H4 (cell line): Measurements from ENCODE around the gene GRB14. TPM values are rescaled to one million over a fixed set of nuclear protein-coding genes. Genes with fewer than 3 reads are reported as not detected.

Experiments
- DNase-seq: peaks from one replicate; pipeline ENCODE4 v3.0.0-alpha.2; 2015; ENCODE audit warnings: low spot score
- total RNA-seq: library from RNA; depleted of rRNA; stranded (reverse); fragments of >200 nt; shearing (Covaris generic); gene quantifications from 2 replicates; pipeline ENCODE4 v1.2.3, GENCODE V29; 2014

GRB14 gene
- total RNA-seq, 1 experiment from 2014 or later = 0.48 TPM

DNA sequence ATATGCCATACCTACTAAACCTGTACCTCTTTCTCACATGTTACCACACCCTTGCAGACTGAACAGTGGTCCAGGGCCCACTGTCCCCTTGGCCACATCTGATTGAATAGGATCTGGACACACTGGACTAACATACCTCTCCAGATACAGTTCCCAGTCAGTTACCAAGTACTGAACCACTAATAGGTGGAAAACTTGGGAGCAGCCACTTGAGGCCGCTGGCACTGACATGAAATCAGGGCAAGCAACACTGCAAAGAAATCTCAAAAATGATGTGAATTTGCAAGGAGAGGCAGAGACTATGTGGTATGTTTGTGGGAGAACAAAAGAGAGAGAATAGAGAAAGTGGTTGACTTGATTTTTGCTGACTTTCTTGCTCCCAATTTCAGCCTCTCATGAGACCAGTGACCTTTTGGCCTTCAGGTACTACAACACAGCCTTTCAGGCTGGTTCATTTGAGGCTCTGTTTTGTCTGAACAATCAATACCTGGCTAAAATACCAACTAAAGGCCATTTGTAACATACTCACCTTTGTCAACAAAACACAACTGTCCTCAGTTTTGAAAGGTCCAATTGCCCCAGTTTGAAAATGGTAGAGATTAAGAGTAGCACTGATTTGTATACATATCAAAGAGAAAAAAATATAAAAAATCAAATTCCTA lies 7.8 kb downstream of the GRB14 start:
- no peak for DNase-seq

DNA sequence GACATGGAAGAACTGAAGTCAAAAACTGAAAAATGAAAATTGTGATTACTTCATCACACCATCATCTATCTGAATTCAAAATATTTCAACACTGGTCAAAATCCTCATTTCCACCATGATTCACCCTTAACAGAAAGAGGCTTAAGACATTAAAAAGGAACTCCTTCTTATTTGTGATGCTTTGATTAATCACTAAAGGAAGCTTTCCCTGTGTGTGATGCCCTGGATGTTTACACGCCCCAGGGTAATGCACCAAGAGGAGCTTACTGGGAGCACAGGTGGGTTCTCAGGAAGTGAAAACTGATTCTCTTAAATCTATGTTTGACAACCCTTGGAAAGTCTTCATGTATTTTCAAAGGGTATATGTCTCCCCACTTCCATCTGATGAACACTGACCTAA lies 11.5 kb downstream of the GRB14 start:
- no peak for DNase-seq

DNA sequence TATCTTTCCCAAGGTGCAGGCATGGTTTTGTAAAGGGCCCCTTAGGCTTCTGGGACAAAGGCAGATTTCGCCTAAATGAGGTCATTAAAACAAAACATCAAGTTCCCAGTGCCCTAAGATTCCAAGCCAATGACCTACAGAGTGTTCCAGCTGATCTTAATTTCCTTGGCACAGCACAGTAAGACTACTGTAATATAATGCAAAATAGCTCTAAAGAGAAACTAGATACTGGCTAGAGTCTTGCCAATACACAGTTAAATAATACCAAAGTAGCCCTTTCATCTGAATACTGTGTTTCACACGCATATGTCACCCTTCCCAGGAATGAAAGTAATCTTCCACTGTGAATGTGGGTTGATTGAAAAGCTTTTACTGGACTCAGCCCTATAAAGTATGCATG lies 14.7 kb downstream of the GRB14 start:
- DNase-seq = no peak

DNA sequence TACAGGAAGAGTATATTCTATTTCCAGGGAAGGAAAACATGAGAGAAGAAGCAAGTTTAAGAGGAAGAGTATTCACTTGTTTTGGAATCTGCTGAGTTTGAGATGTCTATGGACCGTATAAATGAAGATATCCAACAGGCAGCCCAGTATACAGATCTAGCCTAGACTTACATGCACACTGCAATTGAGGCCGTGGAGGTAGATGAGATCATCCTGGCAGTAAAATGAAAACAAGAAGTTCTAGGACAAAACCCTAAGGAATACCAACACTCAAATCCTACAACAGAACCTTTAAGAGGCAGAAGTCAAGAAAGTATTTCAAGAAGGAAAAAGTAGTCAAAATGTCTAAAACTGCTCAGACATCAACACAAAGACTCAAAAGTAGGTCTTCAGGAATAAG lies 16.0 kb downstream of the GRB14 start:
- no peak for DNase-seq

DNA sequence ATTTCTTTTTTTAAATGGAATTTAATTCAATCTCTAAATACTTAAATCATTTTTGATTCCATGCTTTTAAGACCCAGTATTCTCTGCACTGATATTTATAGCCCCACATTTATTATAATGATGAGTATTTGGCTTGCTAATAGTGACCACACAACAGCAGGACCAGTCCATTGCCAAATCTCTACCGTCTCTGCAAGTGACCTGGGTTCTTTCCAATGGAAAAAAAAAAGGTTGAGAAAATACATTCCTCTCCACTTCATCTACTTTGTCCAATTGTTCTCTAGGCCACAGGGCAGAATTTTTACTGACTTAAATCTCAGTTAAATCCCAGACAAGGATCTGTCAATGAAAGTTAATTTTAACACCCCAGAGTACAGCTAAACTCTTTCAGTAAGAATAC lies 20.5 kb downstream of the GRB14 start:
- no peak for DNase-seq

DNA sequence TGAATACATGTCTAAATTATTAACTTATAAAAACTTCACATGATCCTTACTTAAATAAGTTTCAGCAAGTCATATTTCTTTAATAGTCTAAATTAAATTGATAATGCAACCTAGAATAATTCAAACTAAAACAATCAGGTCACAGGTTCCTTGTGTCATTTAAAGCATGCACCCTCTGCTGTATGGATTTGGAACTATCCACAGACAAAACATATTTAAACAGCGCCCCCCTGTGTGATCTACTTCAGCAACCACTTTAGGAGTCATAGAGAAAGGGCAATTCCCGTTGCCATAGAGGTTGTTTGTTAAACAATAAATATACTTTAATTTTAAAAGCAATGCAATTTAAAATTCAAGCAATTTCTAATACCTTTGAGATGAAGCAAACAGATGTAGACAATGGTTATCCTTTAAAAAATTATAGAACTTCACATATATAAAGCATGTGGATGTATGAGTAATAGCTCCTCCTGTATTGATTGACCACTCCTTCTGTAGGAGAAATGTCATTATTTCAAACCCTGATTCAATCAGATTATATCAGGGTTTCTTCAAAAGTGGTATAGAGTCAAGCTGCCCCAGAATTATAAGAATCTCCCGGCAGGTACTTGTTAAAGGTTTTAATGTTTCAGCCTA lies 21.2 kb downstream of the GRB14 start:
- peak; percentile 68 for DNase-seq

DNA sequence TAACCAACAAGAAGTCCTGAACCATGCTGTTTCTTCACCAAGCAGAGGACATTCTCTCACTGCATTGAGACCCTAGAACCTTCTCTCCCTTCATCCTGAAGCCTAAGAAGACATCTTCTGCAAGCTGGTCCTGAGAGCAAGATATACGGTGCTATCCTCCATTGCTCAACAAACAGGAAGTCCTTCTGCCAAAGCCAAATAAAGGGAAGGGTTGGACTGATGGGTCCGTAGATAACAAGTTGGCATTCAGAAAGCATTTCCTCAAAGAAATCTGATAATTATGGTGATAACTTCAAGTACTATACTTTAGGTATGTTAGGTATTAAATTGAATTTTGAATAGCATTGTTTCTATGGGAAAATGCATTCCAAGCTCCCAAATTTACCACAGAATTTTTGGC lies 23.3 kb downstream of the GRB14 start:
- no peak for DNase-seq

DNA sequence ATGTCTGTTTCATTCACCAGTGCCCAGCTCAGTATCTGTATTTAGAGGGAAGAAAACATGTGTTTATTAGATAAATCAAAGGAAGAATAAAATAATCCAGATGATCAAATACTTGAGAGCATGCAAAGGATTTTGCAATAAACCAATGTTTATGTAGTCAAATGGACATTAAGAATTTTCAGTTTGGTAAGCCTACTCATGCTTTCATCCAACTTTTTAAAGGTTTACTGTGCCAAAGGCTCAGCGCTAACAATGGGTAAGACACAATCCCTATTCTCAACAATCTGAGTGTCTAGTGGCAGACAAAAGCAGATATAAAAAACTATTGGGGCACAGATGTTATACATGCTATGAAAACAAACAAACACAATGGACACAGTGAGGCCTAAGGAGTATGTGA lies 26.3 kb downstream of the GRB14 start:
- DNase-seq = no peak

DNA sequence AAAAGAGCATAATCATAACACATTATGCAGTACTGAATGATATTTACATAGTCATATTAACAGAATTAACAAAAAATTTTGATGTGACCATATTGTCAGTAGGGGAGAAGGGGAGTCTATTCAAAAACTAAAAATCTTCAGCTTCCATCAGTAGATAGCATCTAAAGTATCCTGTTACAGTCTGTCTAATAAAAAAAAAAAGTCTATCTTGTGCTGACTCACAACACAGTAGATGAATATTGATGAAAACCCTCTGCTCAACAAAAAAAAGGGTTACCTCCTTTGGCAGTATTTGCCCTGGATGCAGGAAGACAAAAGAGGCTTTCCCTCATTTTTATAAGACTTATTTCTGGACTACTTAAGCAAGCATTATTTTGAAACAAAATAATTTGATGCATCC lies 27.3 kb downstream of the GRB14 start:
- no peak for DNase-seq

DNA sequence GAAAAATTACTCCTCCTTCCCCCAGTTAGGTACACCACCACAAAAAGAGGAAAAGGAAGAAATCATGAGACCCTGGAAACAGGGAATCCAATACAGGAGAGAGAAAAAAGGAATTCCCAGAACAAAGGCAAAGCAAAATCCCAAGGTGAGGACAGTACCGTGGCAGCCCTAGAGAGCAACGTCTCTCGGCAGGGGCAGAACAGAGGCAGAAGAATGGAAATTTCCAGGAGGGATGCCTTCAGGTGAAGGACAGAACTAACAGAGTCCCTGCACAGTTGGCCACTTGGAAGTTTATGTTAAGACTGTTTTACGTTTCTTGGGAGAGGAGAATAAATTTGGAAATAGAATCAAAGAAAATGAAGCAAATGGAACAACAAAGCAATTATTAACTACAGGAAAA lies 27.7 kb downstream of the GRB14 start:
- DNase-seq = no peak

DNA sequence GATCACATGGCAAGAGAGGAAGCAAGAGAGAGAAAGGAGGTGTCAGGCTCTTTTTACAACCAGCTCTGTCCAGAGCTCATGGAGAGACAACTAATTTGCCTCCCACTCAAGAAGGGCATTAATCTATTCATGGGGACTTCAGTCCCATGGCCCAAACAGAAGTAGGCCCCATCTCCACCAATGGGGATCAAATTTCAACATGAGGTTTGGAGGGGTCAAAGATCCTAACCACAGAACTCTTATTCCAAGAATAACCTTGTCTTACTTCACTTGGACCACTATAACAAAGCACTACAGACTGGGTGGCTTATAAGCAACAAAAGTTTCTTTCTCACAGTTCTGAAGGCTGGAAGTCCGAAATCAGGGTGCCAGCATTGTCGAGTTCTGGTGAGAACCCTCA lies 31.8 kb downstream of the GRB14 start:
- no peak for DNase-seq

DNA sequence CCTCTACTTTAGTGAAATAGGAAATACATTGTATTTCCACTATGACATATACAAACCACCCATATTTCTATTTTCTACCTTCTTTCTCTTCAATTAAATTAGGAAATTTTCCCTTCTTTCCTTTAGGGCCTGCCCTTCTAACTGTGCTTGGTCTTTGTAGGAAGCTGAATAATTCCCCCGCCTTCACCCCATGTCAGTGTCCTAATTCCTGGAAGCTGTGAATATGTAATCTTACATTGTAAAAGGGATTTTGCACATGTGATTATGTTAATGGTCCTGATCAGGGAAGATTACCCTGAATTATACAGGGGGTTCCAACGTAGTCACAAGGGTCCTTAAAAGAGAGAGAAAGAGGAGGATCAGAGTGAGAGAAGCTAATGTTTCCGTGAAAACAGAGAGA lies 40.2 kb downstream of the GRB14 start:
- DNase-seq = no peak

DNA sequence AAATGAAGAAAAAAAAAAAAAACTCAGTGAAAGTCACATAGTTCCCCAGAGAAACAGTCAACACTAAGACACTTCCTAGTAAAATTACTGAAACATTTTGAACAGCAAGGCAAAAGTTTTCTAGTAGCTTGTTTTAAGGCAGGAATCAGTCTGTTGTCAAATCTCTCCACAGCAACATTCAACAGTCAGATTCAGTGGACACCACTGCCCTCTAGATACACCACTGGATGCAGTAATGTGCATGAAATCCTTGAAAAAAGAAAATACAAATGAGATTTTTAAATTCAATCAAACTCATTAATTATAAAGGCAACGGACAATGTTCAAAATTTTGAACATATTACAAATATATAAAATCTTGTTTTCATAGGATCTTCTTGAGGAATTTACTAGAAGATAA lies 46.4 kb downstream of the GRB14 start:
- DNase-seq = no peak

DNA sequence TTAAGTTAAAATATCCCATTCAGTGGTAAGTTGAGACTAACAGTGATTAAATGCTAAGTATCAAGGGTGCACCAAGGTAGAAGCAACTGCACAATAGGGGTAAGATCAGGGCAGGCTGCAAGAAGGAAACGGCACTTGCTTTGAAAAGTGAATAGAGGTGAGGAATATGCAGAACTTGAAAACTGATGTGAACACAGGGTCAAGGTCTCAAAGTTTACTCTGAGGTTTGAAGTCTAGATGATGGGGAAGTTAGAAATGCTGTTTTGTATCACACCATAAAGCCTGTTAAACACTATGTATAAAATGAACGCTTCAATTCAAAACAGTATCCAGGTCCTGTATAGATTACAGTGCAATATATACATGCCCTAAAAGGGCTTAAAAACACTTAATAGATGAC lies 50.8 kb downstream of the GRB14 start:
- no peak for DNase-seq

DNA sequence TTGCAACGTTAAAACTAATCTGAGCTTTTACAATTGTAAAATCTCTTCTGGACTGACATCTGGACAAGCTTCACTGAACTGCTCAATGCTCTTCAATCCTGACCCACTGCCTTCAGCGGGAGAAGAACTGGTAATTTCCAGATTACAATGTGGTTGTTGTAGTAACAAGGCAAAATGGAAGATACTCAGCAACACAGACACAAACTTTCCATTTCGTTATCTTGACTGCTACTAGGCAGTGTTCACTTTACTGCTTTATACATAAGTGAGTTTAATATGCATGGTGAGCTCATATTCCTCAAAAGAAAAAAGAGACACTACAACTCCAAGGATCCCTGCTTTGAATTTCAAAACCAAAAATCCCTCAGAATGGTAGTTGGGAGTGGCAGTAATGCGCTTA lies 51.9 kb downstream of the GRB14 start:
- no peak for DNase-seq

DNA sequence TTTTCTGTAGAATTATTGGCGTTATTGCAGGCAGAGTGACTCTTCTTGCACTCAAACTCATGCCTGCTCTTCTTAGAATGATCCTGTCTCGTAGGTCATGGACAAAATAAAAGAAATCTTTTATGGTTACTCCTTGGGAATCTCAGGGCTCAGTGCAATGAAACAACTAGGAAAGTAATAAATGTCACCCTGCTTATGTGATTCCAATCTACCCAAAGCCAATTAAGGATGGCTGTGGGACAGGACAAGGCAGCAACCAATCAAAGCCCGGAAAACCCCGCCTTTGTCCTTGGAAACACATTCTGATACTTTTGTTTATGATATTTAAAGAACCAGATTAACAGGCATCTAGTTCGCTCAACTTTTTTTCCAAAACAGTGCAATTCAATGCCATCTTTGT lies 53.0 kb downstream of the GRB14 start:
- DNase-seq = no peak

DNA sequence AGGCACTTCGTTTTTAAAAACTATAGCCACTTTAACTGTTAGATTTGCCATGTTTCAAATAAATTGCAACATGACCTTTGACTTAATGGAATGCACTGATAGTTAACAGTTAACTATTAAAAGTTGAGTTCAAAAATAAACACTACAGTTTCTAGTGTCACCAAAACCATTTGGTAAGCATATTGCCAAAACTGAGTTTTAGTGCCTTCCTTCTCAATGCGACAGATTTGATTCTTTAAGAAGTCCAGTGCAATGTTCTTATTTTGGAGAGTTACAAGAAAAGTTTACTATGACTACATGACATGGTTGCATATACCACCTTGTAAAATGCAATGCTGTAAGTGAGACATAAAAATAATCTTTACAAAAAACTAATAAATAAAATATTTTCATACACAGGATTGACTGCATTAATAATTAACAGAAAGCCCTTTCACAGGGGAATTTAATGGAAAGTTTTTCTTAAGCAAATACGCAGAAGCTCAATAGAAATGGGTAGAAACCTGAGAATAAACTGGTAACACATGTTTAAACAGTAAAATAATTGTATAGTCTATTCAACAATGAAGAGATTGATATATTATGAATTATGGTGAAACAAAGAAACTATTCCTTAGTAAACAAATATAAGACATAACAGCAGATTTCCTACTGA lies 53.8 kb downstream of the GRB14 start:
- no peak for DNase-seq

DNA sequence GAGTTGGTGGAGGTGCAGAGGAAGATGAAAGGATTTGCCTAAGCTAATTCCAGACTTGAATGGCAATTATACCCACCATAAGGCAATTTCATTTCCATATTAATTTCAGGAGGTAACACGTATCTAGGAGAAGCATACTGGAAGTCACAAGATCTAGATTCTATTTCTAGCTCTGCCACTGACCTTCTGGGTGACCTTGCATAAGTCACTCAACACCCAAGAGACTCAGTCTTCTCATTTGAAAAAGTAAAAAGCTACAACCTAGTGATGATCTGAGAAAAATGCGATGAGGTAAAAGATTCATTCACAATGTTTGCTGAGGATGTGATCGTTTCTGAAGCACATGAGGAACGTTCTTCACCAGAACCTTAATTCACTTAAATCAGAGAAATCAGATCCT lies 55.9 kb downstream of the GRB14 start:
- no peak for DNase-seq

DNA sequence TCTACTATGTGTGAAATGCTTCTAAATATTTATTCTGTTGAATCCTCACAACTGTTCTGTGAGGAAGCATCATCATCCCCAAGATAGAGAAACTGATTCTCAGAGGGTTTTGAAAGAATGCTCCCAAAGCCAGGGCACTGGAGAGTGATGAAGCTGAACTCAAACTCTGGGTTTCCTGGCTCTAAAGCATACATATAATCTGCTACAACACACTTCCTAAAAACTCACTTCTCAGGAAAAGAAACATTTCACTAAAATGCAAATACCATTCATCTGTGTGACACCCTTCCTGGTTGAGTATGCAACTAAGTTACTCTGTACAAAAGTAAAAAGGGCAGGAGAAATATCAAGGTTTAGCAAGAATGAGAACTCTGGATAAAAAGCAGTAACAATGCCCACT lies 58.6 kb downstream of the GRB14 start:
- DNase-seq = no peak

DNA sequence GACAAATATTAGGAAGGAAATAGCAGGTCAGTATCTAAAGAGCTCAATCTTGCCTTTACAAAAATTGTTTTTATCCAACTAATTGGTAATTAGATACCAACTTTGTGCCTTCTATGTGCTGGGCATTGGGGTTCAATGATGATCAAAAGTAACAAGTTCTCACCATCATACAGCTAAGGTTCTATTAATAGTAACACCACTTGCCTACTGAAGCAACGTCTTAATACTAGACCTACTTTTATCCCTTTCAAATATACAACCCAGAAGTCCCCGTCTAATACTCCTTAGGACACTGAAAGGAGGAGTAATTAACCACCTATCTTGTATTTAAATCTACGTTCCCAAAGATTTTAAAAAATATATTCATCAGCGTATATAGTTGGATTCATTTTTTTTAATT lies 59.3 kb downstream of the GRB14 start:
- DNase-seq = no peak

DNA sequence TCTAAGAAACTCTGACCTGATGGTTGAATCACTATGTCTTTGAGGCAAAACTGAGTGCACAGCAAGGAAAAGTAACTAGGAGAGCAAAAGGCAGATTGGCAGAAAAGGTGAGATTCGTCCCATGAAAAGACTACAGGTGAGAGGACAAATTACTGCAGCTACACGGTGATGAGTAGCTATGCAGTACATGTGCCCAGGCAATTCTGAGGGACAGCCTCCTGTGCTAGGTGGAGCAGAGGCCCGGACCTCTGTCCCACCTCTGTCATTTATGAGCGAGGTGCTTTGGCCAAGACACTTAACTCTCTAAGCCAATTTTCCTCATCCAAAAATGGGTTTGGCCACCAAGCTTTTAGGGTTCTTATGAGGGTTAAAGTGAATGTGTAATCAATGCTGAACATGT lies 59.9 kb downstream of the GRB14 start:
- DNase-seq = no peak

DNA sequence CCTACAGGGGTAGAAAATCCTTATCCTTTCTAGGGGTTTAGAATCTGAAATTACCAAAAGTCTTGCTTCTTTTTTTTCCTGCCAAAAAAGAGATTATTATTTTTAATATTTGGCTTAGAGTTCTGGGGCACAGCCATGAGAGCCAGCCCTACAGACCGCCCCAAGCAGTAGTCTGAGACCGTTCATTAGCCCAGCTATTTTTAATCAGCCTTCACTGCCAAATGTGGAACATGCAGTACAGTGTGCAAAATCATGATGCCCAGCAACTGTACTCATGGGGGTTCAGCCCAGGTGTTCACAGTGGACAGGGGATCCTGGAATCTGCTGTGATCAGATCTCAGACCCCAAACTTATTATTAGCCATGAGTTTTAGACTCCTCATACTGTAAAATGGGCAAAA lies 60.4 kb downstream of the GRB14 start:
- no peak for DNase-seq

DNA sequence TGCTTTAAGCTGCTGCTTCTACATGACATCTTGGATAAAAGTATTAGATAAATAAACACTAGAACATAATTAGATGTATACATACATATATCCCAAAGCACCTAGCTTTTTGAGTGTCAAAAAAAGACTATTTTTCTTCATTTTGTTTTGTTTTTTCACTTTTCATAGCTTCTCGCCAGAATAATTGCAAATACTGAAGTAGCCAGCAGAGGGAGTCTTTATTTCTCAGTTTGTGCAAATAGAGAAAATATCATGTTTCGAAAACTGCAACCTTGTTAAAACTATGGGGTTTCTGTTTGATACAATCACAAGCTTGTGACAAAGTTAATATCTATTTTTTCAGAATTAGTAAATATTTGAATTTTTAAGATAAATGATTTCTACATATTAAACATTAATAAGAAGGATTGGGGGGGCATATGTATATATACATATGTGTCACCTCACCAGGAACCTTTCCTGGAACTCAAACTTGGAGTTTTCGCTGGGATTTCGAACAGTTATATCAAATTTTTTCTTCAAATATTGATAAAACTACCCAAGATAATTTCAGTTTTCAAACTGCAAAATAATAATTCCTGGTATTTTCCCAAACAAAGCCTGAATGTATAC lies 61.0 kb downstream of the GRB14 start:
- DNase-seq = peak; percentile 14
